Neutrophil (primary cell): ENCODE results near the gene CAMK4.

Source experiments
- H3K27ac ChIP-seq: fragments of 200-600 bp; sonication (generic); 2 replicates; pipeline ENCODE4 v1.5.1; 2016; ENCODE audit warnings: mild to moderate bottlenecking, moderate library complexity
- H3K27me3 ChIP-seq: fragments of 200-600 bp; sonication (generic); 2 replicates; pipeline ENCODE4 v1.6.0; 2016; ENCODE audit warnings: mild to moderate bottlenecking
- H3K36me3 ChIP-seq: fragments of 200-600 bp; sonication (generic); 2 replicates; pipeline ENCODE4 v1.5.1; 2017
- H3K4me1 ChIP-seq, 2 experiments: fragments of 200-600 bp in 1 of 2; sonication (generic) in 1 of 2; 1 replicate in 1 of 2; 2 replicates in 1 of 2; pipeline versions ENCODE4 v1.5.1 to v1.6.1; 2013 to 2016; ENCODE audit warnings: low read depth in 1 of 2, low read length in 1 of 2, mild to moderate bottlenecking in 1 of 2, moderate library complexity in 1 of 2; ENCODE audit not compliant: control insufficient read depth in 1 of 2, insufficient read depth in 1 of 2
- H3K4me3 ChIP-seq, 2 experiments: fragments of 200-600 bp in 1 of 2; sonication (generic) in 1 of 2; 1 replicate in 1 of 2; 2 replicates in 1 of 2; pipeline ENCODE4 v1.5.1; 2013 to 2016; ENCODE audit warnings: low read depth in 1 of 2, low read length in 1 of 2, mild to moderate bottlenecking in 1 of 2, moderate library complexity in 1 of 2
- H3K9me3 ChIP-seq: fragments of 200-600 bp; sonication (generic); 2 replicates; pipeline ENCODE4 v1.5.1; 2016
- CTCF ChIP-seq: fragments of 200-600 bp; sonication (generic); IDR thresholded peaks from 2 replicates; pipeline ENCODE4 v1.5.1; 2016; ENCODE audit warnings: antibody characterized with exemption

Gene CAMK4

GRCh38 chr5:111394586-111394985 is 170.4 kb downstream of the CAMK4 start:
- TF ChIP-seq CTCF: no peak
- Histone ChIP-seq H3K4me1 (no peaks in the 10 kb centered on the region), H3K4me3 (no peak overlapping the region), H3K9me3 (no peaks in the 10 kb centered on the region), H3K27me3 (no peaks in the 10 kb centered on the region), H3K27ac (no peak overlapping the region), H3K36me3 (no peaks in the 10 kb centered on the region)

GRCh38 chr5:111398013-111398412 is 173.8 kb downstream of the CAMK4 start:
- Histone ChIP-seq H3K4me1 (no peaks in the 10 kb centered on the region), H3K27me3 (no peaks in the 10 kb centered on the region), H3K36me3 (no peaks in the 10 kb centered on the region), H3K4me3 (no peak overlapping the region), H3K9me3 (no peaks in the 10 kb centered on the region), H3K27ac (no peak overlapping the region)
- no peak for TF ChIP-seq CTCF

- TF ChIP-seq CTCF: no peak
Observed at GRCh38 chr5:111399113-111399512, 174.9 kb downstream of the CAMK4 start.

GRCh38 chr5:111401906-111402305 is 177.7 kb downstream of the CAMK4 start:
- Histone ChIP-seq H3K36me3 (no peaks in the 10 kb centered on the region), H3K4me3 (no peak overlapping the region), H3K27me3 (no peaks in the 10 kb centered on the region), H3K4me1 (no peaks in the 10 kb centered on the region), H3K9me3 (no peaks in the 10 kb centered on the region), H3K27ac (no peak overlapping the region)
- no peak for TF ChIP-seq CTCF

More at GRCh38 chr5:111399113-111399512, 174.9 kb downstream of the CAMK4 start:
- H3K4me3 ChIP-seq: no peak overlapping the region
- no peaks in the 10 kb centered on the region for H3K36me3 ChIP-seq
- no peak overlapping the region for H3K27ac ChIP-seq
- no peaks in the 10 kb centered on the region for H3K9me3 ChIP-seq
- H3K4me1 ChIP-seq: no peaks in the 10 kb centered on the region
- H3K27me3 ChIP-seq: no peaks in the 10 kb centered on the region

GRCh38 chr5:111404270-111404769 is 180.1 kb downstream of the CAMK4 start:
- Histone ChIP-seq H3K27me3 (no peaks in the 10 kb centered on the region), H3K4me1 (no peaks in the 10 kb centered on the region), H3K9me3 (no peaks in the 10 kb centered on the region), H3K4me3 (no peak overlapping the region), H3K27ac (no peak overlapping the region), H3K36me3 (no peaks in the 10 kb centered on the region)
- TF ChIP-seq CTCF: no peak

- no peaks in the 10 kb centered on the region for H3K4me1 ChIP-seq
- no peaks in the 10 kb centered on the region for H3K27me3 ChIP-seq
- H3K27ac ChIP-seq: no peak overlapping the region
- no peak for TF ChIP-seq CTCF
- no peak overlapping the region for H3K4me3 ChIP-seq
- no peaks in the 10 kb centered on the region for H3K9me3 ChIP-seq
- no peaks in the 10 kb centered on the region for H3K36me3 ChIP-seq
Observed at GRCh38 chr5:111407562-111407961, 183.4 kb downstream of the CAMK4 start.
